Activated CD4-positive, alpha-beta memory T cell treated with anti-CD3 and anti-CD28 coated beads, Interleukin-2, amount 10 ng/mL, durations not matched to agents 7 days and 5 days (primary cell): ENCODE data around the gene NPTX2. TPM values are rescaled to one million over a fixed set of nuclear protein-coding genes. Genes with fewer than 3 reads are reported as not detected.

Source experiments
- CTCF ChIA-PET: fragments of 350-600 bp; sonication (Branson Sonifier 250); formaldehyde crosslinking; loops from one replicate; lab custom pipeline; 2021; ENCODE audit warnings: antibody characterized with exemption, inconsistent platforms; lab: Charles Lee
- POLR2A ChIA-PET: fragments of 350-600 bp; sonication (Branson Sonifier 250); formaldehyde crosslinking; loops from one replicate; lab custom pipeline; 2021; ENCODE audit warnings: antibody characterized with exemption; lab: Charles Lee
- DNase-seq: peaks from one replicate; pipeline ENCODE4 v3.0.0-alpha.2; 2020
- H3K27ac Mint-ChIP-seq: one replicate; pipeline ENCODE4 v1.8.0; 2021; ENCODE audit warnings: mild to moderate bottlenecking, mixed read lengths
- H3K27me3 Mint-ChIP-seq: one replicate; pipeline ENCODE4 v1.8.0; 2021; ENCODE audit warnings: mixed read lengths
- H3K36me3 Mint-ChIP-seq: one replicate; pipeline ENCODE4 v1.8.0; 2021; ENCODE audit warnings: low read depth, mixed read lengths
- H3K4me1 Mint-ChIP-seq: one replicate; pipeline ENCODE4 v1.8.0; 2021; ENCODE audit warnings: mixed read lengths
- H3K4me3 Mint-ChIP-seq: one replicate; pipeline ENCODE4 v1.8.0; 2021; ENCODE audit warnings: mild to moderate bottlenecking, mixed read lengths
- H3K9me3 Mint-ChIP-seq: one replicate; pipeline ENCODE4 v1.8.0; 2021; ENCODE audit warnings: mixed read lengths
- total RNA-seq, 2 experiments: library from RNA; stranded (reverse); gene quantifications; one replicate each; pipeline ENCODE4 v1.2.3, GENCODE V29; 2021

The NPTX2 gene
- total RNA-seq, 2 experiments from 2014 or later, result not detected

- H3K9me3 Mint-ChIP-seq, result no peaks in the 10 kb centered on the region
- ChIA-PET CTCF (no interaction called here), POLR2A (no interaction called here)
- H3K4me1 Mint-ChIP-seq, result no peaks in the 10 kb centered on the region
- H3K36me3 Mint-ChIP-seq, result no peaks in the 10 kb centered on the region
- no peak for DNase-seq
- no peaks in the 10 kb centered on the region for H3K27me3 Mint-ChIP-seq
- H3K27ac Mint-ChIP-seq, result no peak overlapping the region
- H3K4me3 Mint-ChIP-seq, result no peak overlapping the region
These were observed 18.1 kb upstream of the NPTX2 start for GRCh38 chr7:98598846-98599615.

- H3K27me3 Mint-ChIP-seq, result no peaks in the 10 kb centered on the region
- H3K4me1 Mint-ChIP-seq, result no peaks in the 10 kb centered on the region
- ChIA-PET CTCF (no interaction called here), POLR2A (no interaction called here)
- H3K27ac Mint-ChIP-seq, result no peak overlapping the region
- no peaks in the 10 kb centered on the region for H3K9me3 Mint-ChIP-seq
- H3K36me3 Mint-ChIP-seq, result no peaks in the 10 kb centered on the region
- no peak for DNase-seq
- no peak overlapping the region for H3K4me3 Mint-ChIP-seq
These were observed 17.2 kb upstream of the NPTX2 start for GRCh38 chr7:98599886-98600285.

GRCh38 chr7:98602755-98603398 lies 14.2 kb upstream of the NPTX2 start:
- H3K36me3 Mint-ChIP-seq, result no peaks in the 10 kb centered on the region
- no peak overlapping the region for H3K4me3 Mint-ChIP-seq
- ChIA-PET CTCF (no interaction called here), POLR2A (no interaction called here)
- DNase-seq, result no peak
- H3K27me3 Mint-ChIP-seq, result no peaks in the 10 kb centered on the region
- no peaks in the 10 kb centered on the region for H3K9me3 Mint-ChIP-seq
- H3K4me1 Mint-ChIP-seq, result no peaks in the 10 kb centered on the region
- no peak overlapping the region for H3K27ac Mint-ChIP-seq

DNA sequence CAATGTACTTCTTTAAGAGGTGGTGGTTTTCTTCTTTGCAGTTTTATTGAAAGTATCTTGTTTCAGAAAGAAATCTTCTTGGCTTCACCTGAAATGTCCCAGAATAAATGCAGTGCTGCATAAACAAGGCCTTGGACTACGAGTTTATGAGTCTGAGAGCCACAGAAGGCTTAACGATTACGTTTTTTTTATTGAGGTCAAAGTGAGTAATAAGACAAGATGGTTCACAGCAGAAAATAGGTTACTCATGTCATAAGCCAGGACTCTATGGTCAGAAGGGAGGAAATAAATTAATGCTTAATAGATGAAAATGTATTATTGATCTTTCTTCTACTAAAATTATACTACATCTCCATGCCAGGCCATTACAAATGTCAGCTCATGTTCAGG lies 13.7 kb upstream of the NPTX2 start:
- Mint-ChIP-seq H3K36me3 (no peaks in the 10 kb centered on the region), H3K4me1 (no peaks in the 10 kb centered on the region), H3K27me3 (no peaks in the 10 kb centered on the region), H3K9me3 (no peaks in the 10 kb centered on the region), H3K27ac (no peak overlapping the region), H3K4me3 (no peak overlapping the region)
- ChIA-PET POLR2A (no interaction called here), CTCF (no interaction called here)
- DNase-seq, result no peak

DNA sequence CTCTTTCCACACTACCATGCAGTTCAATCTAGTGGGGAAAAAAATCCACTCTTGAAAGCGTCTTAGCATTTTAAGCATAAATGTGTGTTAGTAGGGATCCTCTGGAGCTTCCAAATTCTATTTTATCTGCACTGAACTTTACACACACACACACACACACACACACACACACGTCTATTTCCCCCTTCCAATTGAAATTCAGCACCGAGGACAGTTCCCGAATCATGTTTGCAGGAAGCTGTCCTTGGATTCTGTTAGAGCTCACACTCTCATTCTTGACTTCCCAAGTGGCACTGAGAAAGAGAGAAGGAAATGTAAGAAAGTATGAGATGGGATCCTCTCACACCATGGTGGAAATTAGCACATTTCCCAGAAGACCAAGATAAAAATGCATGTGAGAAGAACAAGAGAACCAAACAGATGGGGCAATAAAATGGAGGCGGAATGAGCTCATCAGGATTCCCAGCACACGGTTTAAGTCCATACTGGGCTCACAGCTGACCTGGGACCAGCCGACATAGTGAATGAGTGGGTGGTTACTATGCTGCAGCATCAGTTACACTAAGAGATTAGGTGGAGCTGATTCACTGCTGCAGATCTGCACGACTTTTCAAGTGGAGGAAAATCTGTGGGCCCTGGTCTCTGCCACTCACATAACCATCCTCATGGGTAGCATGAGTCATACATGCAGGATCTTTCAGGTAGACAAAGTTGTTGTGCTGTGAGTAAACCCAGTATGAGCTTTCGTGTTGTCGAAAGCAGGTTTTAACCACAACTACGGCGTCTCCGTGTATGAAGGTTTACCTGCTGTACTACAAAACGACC lies 3.3 kb upstream of the NPTX2 start:
- Mint-ChIP-seq H3K4me3 (no peak overlapping the region), H3K9me3 (no peaks in the 10 kb centered on the region), H3K27ac (no peak overlapping the region), H3K4me1 (no peaks in the 10 kb centered on the region), H3K36me3 (no peaks in the 10 kb centered on the region), H3K27me3 (peaks cover 26% of the 10 kb centered on the region)
- ChIA-PET POLR2A (no interaction called here), CTCF (interaction anchor here (0.6 kb wide), 1 partner anchor 676 kb away, joined by 3 read pairs; no protein-coding TSS in a partner anchor)
- DNase-seq, result no peak

DNA sequence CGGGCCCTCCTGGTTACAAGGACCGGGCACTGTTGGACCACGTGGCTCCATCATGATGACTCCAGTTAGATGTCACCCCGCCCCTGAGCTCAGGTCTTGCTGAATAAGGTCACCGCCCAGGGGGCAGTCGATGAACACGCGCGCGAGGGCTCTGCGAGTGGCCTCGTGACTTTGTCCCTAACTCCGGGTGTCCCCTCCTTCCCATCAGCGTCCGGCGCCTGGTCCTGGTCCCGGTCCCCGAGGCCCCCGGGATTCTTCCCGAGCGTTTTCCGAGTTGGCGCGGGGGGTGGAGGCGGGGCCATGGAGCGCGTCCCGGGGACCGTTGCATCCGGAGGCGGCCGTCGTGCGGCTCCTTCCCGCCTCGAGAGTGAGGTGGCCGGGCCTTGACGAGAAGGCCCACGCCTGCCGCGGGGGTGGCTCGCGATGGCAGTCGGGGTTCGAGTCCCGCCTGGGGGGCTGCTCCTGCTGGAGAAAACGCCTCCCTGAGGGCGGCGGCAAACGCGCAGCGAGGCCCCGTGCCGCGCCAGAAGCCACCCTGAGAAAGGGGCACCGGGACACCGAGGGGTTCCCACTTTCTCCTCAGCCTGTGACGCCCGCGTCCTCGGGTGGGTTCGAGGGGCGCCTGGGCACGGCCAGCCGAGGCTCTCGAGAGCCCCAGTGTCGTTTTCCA lies 569 bp upstream of the NPTX2 start:
- ChIA-PET CTCF (no interaction called here), POLR2A (no interaction called here)
- Mint-ChIP-seq H3K4me3 (no peak overlapping the region), H3K4me1 (no peaks in the 10 kb centered on the region), H3K9me3 (no peaks in the 10 kb centered on the region), H3K27me3 (peaks cover 39% of the 10 kb centered on the region), H3K36me3 (no peaks in the 10 kb centered on the region), H3K27ac (no peak overlapping the region)
- no peak for DNase-seq

DNA sequence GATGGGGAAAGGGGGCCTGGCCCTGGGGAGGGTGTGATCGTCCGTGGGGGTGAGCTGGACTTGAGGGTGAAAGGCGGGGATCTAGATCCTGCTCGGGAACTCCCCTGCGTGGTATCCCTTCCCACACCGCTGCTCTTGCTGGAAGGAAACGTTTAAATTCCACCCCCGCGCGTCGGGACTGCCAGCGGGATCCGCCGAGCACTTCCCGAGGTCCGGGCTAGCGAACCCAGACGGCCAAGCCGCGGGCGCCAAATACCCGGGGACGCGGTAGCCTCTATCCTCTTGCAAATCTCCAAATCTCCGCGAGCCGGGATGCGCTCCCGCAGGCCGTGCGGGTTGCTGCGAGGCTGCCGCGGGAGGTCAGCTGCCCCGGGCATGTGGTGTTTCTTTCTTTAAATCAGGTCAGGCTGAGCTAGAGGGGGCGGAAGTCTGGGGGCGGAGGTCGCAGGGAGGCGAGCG lies 904 bp downstream of the NPTX2 start:
- Mint-ChIP-seq H3K4me1 (no peaks in the 10 kb centered on the region), H3K9me3 (no peaks in the 10 kb centered on the region), H3K27ac (no peak overlapping the region), H3K36me3 (no peaks in the 10 kb centered on the region), H3K27me3 (peaks cover 39% of the 10 kb centered on the region), H3K4me3 (no peak overlapping the region)
- CTCF ChIA-PET, result no interaction called here
- POLR2A ChIA-PET, result no interaction called here
- no peak for DNase-seq

DNA sequence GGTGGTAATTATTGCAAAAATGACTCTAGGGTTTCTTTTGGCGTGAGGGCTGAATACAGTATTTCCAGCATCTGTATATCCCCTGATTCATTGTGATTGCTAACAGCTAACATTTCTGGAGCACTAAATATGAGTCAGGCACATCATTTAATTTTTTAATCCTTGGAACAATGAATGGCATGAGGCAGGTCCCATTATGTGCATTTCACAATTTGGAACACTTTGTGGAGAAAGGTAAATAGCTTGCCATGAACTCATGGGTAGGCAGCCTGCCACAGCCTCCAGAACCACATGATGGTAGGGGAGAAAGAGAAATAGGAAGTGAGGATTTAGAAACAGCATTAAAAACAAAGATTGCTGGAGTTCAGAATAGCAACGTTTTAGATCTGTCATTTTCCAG lies 1.7 kb downstream of the NPTX2 start:
- Mint-ChIP-seq H3K36me3 (no peaks in the 10 kb centered on the region), H3K4me3 (no peak overlapping the region), H3K27ac (no peak overlapping the region), H3K27me3 (peaks cover 37% of the 10 kb centered on the region), H3K9me3 (no peaks in the 10 kb centered on the region), H3K4me1 (no peaks in the 10 kb centered on the region)
- no peak for DNase-seq
- CTCF ChIA-PET, result no interaction called here
- POLR2A ChIA-PET, result no interaction called here

GRCh38 chr7:98619450-98620321 lies 2.6 kb downstream of the NPTX2 start:
- DNase-seq, result no peak
- POLR2A ChIA-PET, result no interaction called here
- H3K27me3 Mint-ChIP-seq, result peaks cover 36% of the 10 kb centered on the region
- H3K36me3 Mint-ChIP-seq, result no peaks in the 10 kb centered on the region
- H3K4me3 Mint-ChIP-seq, result no peak overlapping the region
- H3K9me3 Mint-ChIP-seq, result no peaks in the 10 kb centered on the region
- no peak overlapping the region for H3K27ac Mint-ChIP-seq
- CTCF ChIA-PET, result no interaction called here
- H3K4me1 Mint-ChIP-seq, result no peaks in the 10 kb centered on the region

DNA sequence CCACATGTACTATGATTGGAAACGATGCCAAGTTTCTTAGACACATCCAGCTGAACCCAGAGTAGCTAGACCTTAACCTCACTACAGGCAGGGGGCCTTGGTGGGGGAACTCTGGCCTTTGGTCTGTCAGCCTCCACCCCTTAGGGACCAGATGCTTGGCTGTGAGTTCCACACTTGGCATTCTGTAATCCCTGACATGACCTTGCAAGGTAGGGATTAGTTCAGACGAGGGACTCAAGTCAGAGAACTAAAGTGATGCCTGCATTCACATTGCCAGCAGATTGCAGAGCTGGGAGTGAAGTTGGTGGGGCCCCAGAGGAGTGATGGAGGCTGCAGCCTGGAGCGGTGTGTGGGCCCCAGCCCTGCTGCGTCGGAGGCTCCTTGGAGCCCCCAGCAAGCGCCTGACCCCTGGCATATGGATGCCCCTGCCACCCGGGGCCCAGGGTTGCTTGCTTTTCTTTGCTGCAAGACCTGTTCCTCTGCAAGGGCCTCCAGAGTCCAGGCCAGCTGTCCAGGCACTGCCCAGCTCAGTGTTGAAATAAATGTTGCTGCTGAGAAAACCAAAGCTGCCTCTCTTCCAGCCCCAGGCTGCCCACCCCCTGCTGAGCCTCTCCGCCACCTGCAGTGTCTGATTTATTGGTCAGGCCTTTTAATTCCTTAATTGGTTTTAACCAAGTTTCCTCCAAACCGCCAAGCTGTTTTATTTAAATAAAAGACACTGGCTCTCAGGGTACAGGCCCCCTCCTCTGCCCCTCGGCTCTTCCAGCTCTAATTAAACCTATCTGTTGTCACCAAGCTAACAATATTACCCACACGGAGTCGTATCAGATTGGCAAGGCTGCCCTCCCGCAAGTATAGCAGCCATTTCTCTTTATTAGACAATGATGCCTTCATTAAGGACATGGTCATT lies 4.7 kb downstream of the NPTX2 start:
- H3K27ac Mint-ChIP-seq, result no peak overlapping the region
- H3K9me3 Mint-ChIP-seq, result no peaks in the 10 kb centered on the region
- ChIA-PET CTCF (no interaction called here), POLR2A (no interaction called here)
- DNase-seq, result no peak
- H3K4me1 Mint-ChIP-seq, result no peaks in the 10 kb centered on the region
- H3K4me3 Mint-ChIP-seq, result no peak overlapping the region
- H3K36me3 Mint-ChIP-seq, result no peaks in the 10 kb centered on the region
- H3K27me3 Mint-ChIP-seq, result peaks cover 23% of the 10 kb centered on the region

- no peaks in the 10 kb centered on the region for H3K4me1 Mint-ChIP-seq
- no peaks in the 10 kb centered on the region for H3K36me3 Mint-ChIP-seq
- DNase-seq, result no peak
- H3K27me3 Mint-ChIP-seq, result peaks cover 21% of the 10 kb centered on the region
- H3K4me3 Mint-ChIP-seq, result no peak overlapping the region
- CTCF ChIA-PET, result no interaction called here
- H3K9me3 Mint-ChIP-seq, result no peaks in the 10 kb centered on the region
- POLR2A ChIA-PET, result no interaction called here
- H3K27ac Mint-ChIP-seq, result no peak overlapping the region
These were observed 5.8 kb downstream of the NPTX2 start for GRCh38 chr7:98622926-98623325.
